Liver (tissue), 9 donors: Measurements from ENCODE around the gene SORCS2. TPM values are rescaled to one million over a fixed set of nuclear protein-coding genes. Genes with fewer than 3 reads are reported as not detected.

Experiments
- DNase-seq: peaks from one replicate; pipeline ENCODE4 v3.0.0-alpha.2; 2017; ENCODE audit warnings: low spot score
- H3K27ac ChIP-seq, 2 donors: one replicate each; pipeline ENCODE4 v1.7.0; 2013; ENCODE audit warnings: inconsistent platforms in 2 of 2, low read length in 2 of 2, control low read depth in 1 of 2, low read depth in 1 of 2, mild to moderate bottlenecking in 1 of 2
- H3K27me3 ChIP-seq, 4 donors: one replicate each; pipeline versions ENCODE4 v1.6.1 to v1.7.0; 2013; ENCODE audit warnings: low read length in 3 of 4, inconsistent platforms in 1 of 4, mild to moderate bottlenecking in 1 of 4, moderate library complexity in 1 of 4; ENCODE audit not compliant: control insufficient read depth in 4 of 4, insufficient read depth in 4 of 4
- H3K36me3 ChIP-seq, 4 donors: one replicate each; pipeline versions ENCODE4 v1.6.1 to v1.7.0; 2013; ENCODE audit warnings: low read length in 3 of 4, mild to moderate bottlenecking in 3 of 4, low read depth in 1 of 4, moderate library complexity in 1 of 4; ENCODE audit not compliant: control insufficient read depth in 4 of 4, insufficient read depth in 3 of 4
- H3K4me1 ChIP-seq, 4 donors: one replicate each; pipeline versions ENCODE4 v1.6.1 to v1.7.0; 2013; ENCODE audit warnings: low read length in 3 of 4, mild to moderate bottlenecking in 3 of 4, moderate library complexity in 1 of 4; ENCODE audit not compliant: control insufficient read depth in 4 of 4, insufficient read depth in 4 of 4
- H3K4me3 ChIP-seq, 3 donors: one replicate each; pipeline versions ENCODE4 v1.6.1 to v1.7.0; 2013; ENCODE audit warnings: low read length in 3 of 3, control low read depth in 1 of 3, low read depth in 1 of 3, mild to moderate bottlenecking in 1 of 3
- H3K9ac ChIP-seq, 2 donors: one replicate each; pipeline ENCODE4 v1.7.0; 2013; ENCODE audit warnings: low read length in 2 of 2, mild to moderate bottlenecking in 2 of 2, moderate library complexity in 2 of 2, control low read depth in 1 of 2, low read depth in 1 of 2
- H3K9me3 ChIP-seq, 4 donors: one replicate each; pipeline versions ENCODE4 v1.6.1 to v1.7.0; 2013; ENCODE audit warnings: low read length in 3 of 4; ENCODE audit not compliant: control insufficient read depth in 4 of 4
- ATF3 ChIP-seq: IDR thresholded peaks from 2 replicates; pipeline ENCODE4 v1.6.1; 2016; ENCODE audit warnings: antibody characterized with exemption
- CTCF ChIP-seq: fragments of 150-350 bp; IDR thresholded peaks from 2 replicates; pipeline ENCODE4 v1.5.1; 2017; ENCODE audit warnings: improper control_type of control experiment, low read depth, low read length; ENCODE audit not compliant: missing input control
- EGR1 ChIP-seq, 2 donors: IDR thresholded peaks; 2 replicates each; pipeline ENCODE4 v1.6.1; 2016 to 2018; ENCODE audit warnings: antibody characterized with exemption in 2 of 2, low read depth in 2 of 2
- FOXA1 ChIP-seq: IDR thresholded peaks from 2 replicates; pipeline ENCODE4 v1.6.1; 2016; ENCODE audit warnings: antibody characterized with exemption
- FOXA2 ChIP-seq: IDR thresholded peaks from 2 replicates; pipeline ENCODE4 v1.6.1; 2016; ENCODE audit warnings: antibody characterized with exemption
- GABPA ChIP-seq, 2 donors: IDR thresholded peaks in 1 of 2; conservative IDR thresholded peaks in 1 of 2; 2 replicates each; pipeline ENCODE4 v1.6.1; 2016; ENCODE audit warnings: antibody characterized with exemption in 2 of 2, mild to moderate bottlenecking in 1 of 2, moderate library complexity in 1 of 2
- HNF4A ChIP-seq, 2 donors: conservative IDR thresholded peaks; 2 replicates each; pipeline ENCODE4 v1.6.1; 2016; ENCODE audit warnings: antibody characterized with exemption in 2 of 2, mild to moderate bottlenecking in 2 of 2
- HNF4G ChIP-seq: IDR thresholded peaks from 2 replicates; pipeline ENCODE4 v1.6.1; 2016; ENCODE audit warnings: antibody characterized with exemption
- JUND ChIP-seq, 2 donors: IDR thresholded peaks; 2 replicates each; pipeline ENCODE4 v1.6.1; 2016; ENCODE audit warnings: antibody characterized with exemption in 2 of 2
- MAX ChIP-seq: IDR thresholded peaks from 2 replicates; pipeline ENCODE4 v1.6.1; 2016; ENCODE audit warnings: antibody characterized with exemption
- NR2F2 ChIP-seq: IDR thresholded peaks from 2 replicates; pipeline ENCODE4 v1.6.1; 2016; ENCODE audit warnings: antibody characterized with exemption
- RAD21 ChIP-seq, 2 donors: IDR thresholded peaks; 2 replicates each; pipeline ENCODE4 v1.6.1; 2016; ENCODE audit warnings: antibody characterized with exemption in 2 of 2, mild to moderate bottlenecking in 2 of 2
- REST ChIP-seq: IDR thresholded peaks from 2 replicates; pipeline ENCODE4 v1.6.1; 2016; ENCODE audit warnings: antibody characterized with exemption, mild to moderate bottlenecking
- RXRA ChIP-seq, 2 donors: IDR thresholded peaks; 2 replicates each; pipeline ENCODE4 v1.6.1; 2017 to 2018; ENCODE audit warnings: antibody characterized with exemption in 2 of 2, mild to moderate bottlenecking in 1 of 2
- SP1 ChIP-seq: IDR thresholded peaks from 2 replicates; pipeline ENCODE4 v1.6.1; 2018; ENCODE audit warnings: antibody characterized with exemption, mild to moderate bottlenecking
- TAF1 ChIP-seq: conservative IDR thresholded peaks from 2 replicates; pipeline ENCODE4 v1.6.1; 2016; ENCODE audit warnings: antibody characterized with exemption, mild to moderate bottlenecking
- YY1 ChIP-seq: IDR thresholded peaks from 2 replicates; pipeline ENCODE4 v1.6.1; 2016; ENCODE audit warnings: antibody characterized with exemption, mild to moderate bottlenecking
- ZBTB33 ChIP-seq: IDR thresholded peaks from 2 replicates; pipeline ENCODE4 v1.6.1; 2016; ENCODE audit warnings: antibody characterized with exemption
- WGBS: extraction: QIAGEN DNeasy Blood & Tissue Kit; methylation state at CpG from one replicate; pipeline ENCODE4 v1.1.7; 2013; 5-methylcytosine and 5-hydroxymethylcytosine counted together
- polyA plus RNA-seq, 2 donors: library from polyadenylated mRNA; stranded (reverse) in 1 of 2; unstranded in 1 of 2; fragments of 200-250 nt in 1 of 2; fragments of >200 nt in 1 of 2; fragmentation: Nextera tagmentation in 1 of 2; extraction: Ambion mirVana in 1 of 2; gene quantifications; one replicate each; pipeline versions ENCODE4 v1.2.1 to v1.2.3, GENCODE V29; 2013 to 2015
- total RNA-seq, 2 donors: library from RNA; depleted of rRNA; stranded (reverse); fragments of >200 nt; gene quantifications; one replicate each; pipeline ENCODE4 v1.2.3, GENCODE V29; 2014
- donor health status: healthy.
- donor health status: healthy.
- donor health status: healthy.
- donor health status: healthy.
- donor health status: healthy.

Gene SORCS2
- total and polyA plus RNA-seq, 4 donors: 0.10 to 1.4 (median 0.92) TPM

GRCh38 chr4:7747062-7747385 is 554.7 kb downstream of the SORCS2 start:
- no peak overlapping the region for H3K27ac ChIP-seq
- no peaks in the 10 kb centered on the region for H3K36me3 ChIP-seq
- H3K4me1 ChIP-seq: no peaks in the 10 kb centered on the region
- no peaks in the 10 kb centered on the region for H3K9me3 ChIP-seq
- DNase-seq: no peak
- H3K9ac ChIP-seq: no peak overlapping the region
- H3K27me3 ChIP-seq: no peaks in the 10 kb centered on the region
- TF ChIP-seq TAF1 (no peak), MAX (no peak), HNF4A (conservative IDR thresholded peaks at IDR 0.05) (no peak), YY1 (no peak), FOXA2 (no peak), GABPA (IDR thresholded peaks at IDR 0.05 in 1 of 2, conservative IDR thresholded peaks at IDR 0.05 in 1 of 2) (no peak), RXRA (IDR thresholded peaks at IDR 0.05) (no peak), RAD21 (IDR thresholded peaks at IDR 0.05) (no peak), SP1 (no peak), HNF4G (no peak), NR2F2 (no peak), EGR1 (IDR thresholded peaks at IDR 0.05; ENCODE audit: low read depth in 2 of 2) (no peak), ZBTB33 (no peak)
- WGBS: 89% methylated on average over 7 of the region's 7 CpGs
- no peak overlapping the region for H3K4me3 ChIP-seq

- 92% methylated on average over 11 of the region's 11 CpGs for WGBS
- Histone ChIP-seq H3K9me3 (no peaks in the 10 kb centered on the region), H3K4me3 (no peak overlapping the region), H3K36me3 (no peaks in the 10 kb centered on the region), H3K27me3 (no peaks in the 10 kb centered on the region), H3K4me1 (no peaks in the 10 kb centered on the region), H3K9ac (no peak overlapping the region), H3K27ac (no peak overlapping the region)
- DNase-seq: no peak
- TF ChIP-seq GABPA (IDR thresholded peaks at IDR 0.05 in 1 of 2, conservative IDR thresholded peaks at IDR 0.05 in 1 of 2) (no peak), REST (no peak), FOXA1 (no peak), HNF4A (conservative IDR thresholded peaks at IDR 0.05) (no peak), CTCF (no peak), RXRA (IDR thresholded peaks at IDR 0.05) (no peak), ZBTB33 (no peak), ATF3 (no peak), JUND (IDR thresholded peaks at IDR 0.05) (no peak), YY1 (no peak), RAD21 (IDR thresholded peaks at IDR 0.05) (no peak), TAF1 (no peak), SP1 (no peak), EGR1 (IDR thresholded peaks at IDR 0.05; ENCODE audit: low read depth in 2 of 2) (no peak), NR2F2 (no peak), HNF4G (no peak)
These were observed 555.2 kb downstream of the SORCS2 start for GRCh38 chr4:7747566-7747965.
